GM21717 (cell line): Measurements from ENCODE around the gene VPS37D.

Source experiments
- ATAC-seq: cut with Tn5 transposase; IDR thresholded peaks from one replicate; pipeline ENCODE4 v1.9.1; 2021; ENCODE audit warnings: mild to moderate bottlenecking, moderate library complexity; ENCODE audit not compliant: unreplicated experiment

The VPS37D gene

GRCh38 chr7:73679709-73680108, 12.1 kb downstream of the VPS37D start:
- ATAC-seq, result no peak

GRCh38 chr7:73680501-73680900, 12.9 kb downstream of the VPS37D start:
- ATAC-seq, result no peak

DNA sequence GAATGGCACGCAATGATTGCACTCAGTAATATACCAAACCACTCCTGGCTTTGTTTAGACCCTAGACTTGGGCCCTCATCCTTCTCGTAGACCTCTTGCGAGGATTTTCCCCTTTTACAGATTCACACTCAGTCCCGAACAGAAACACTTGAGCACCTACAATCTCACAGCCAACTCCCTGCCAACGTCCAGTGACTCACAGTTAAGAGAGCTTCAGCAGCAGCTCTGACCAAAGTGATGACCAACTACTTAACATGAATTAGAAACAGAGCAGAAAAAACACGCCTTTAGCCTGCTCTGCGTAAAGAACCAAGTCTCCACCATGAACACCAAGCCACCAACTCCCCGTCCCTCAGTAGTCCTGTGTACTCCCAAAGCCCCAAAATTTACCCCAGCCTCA, 13.4 kb downstream of the VPS37D start:
- no peak for ATAC-seq

GRCh38 chr7:73682745-73683055, 15.1 kb downstream of the VPS37D start:
- ATAC-seq, result no peak

GRCh38 chr7:73683056-73683787, 15.6 kb downstream of the VPS37D start, which contains the start of the genes BUD23 and DNAJC30:
Gene BUD23 (plus strand): TSS chr7:73683597. CDS start chr7:73683626, 29 bp downstream.
Gene DNAJC30 (minus strand): TSS chr7:73683453. CDS start chr7:73683423, 30 bp downstream.
- ATAC-seq, result peak; percentile 79

GRCh38 chr7:73683788-73684693, 16.4 kb downstream of the VPS37D start:
- peak; percentile 5 for ATAC-seq

GRCh38 chr7:73685311-73685710, 17.7 kb downstream of the VPS37D start:
- ATAC-seq, result no peak

DNA sequence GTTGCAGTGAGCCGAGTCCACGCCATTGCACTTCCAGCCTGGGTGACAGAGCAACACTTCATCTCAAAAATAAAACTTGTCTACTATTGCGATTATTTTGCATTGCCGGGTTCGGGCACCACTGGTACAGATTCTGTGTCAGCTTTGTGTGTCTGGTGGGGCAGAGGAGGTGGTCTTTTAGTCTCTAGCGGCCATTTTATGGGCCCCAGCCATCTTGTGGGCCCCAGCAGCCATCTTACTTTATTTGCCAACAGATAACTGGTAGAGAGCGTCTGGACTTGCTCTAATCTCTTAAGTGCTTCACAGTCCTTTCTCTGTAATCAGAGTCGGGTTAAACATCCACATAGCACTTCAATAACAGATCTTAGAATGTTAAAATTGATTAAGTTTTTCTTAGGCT, 20.7 kb downstream of the VPS37D start:
- ATAC-seq, result no peak

- no peak for ATAC-seq
Observed at GRCh38 chr7:73690646-73691045, 23.0 kb downstream of the VPS37D start.

GRCh38 chr7:73696372-73696771, 28.7 kb downstream of the VPS37D start:
- ATAC-seq, result no peak

- ATAC-seq, result no peak
Observed at GRCh38 chr7:73698410-73698809, 30.8 kb downstream of the VPS37D start.

DNA sequence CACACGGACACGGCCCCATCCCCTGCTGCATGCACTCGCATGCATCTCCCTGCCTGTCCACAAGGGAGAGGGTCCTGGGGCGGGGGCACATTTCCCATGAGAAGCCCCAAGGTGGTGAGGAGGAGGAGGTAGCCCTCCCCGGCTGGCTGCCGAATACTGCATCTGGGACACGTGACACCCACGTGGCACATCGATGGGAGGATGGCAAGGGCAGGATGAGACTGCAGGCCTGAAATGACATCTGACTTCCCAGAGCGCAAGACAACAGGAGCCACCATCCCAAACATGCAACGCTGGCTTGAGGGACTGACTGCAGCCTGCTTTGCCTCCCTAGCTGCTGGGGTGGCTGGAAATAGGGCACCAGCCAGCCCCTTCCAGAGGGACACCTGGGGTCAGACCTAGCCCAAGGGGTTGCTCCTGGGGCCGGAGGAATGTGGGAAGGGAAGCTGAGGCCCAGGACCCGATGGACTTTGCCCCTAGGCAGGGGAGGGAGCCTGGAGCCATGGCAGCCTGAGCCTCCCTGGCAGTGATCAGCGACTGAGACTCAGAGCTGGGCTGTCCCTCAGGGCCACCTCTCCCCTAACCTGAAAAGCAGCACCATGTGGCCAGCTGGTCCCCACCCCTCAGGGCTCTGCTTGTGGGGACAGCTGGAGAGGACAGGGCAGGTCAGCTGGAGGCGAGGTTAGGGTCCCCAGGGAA, 31.9 kb downstream of the VPS37D start:
- no peak for ATAC-seq

- no peak for ATAC-seq
Observed at GRCh38 chr7:73700069-73700423, 32.4 kb downstream of the VPS37D start.

DNA sequence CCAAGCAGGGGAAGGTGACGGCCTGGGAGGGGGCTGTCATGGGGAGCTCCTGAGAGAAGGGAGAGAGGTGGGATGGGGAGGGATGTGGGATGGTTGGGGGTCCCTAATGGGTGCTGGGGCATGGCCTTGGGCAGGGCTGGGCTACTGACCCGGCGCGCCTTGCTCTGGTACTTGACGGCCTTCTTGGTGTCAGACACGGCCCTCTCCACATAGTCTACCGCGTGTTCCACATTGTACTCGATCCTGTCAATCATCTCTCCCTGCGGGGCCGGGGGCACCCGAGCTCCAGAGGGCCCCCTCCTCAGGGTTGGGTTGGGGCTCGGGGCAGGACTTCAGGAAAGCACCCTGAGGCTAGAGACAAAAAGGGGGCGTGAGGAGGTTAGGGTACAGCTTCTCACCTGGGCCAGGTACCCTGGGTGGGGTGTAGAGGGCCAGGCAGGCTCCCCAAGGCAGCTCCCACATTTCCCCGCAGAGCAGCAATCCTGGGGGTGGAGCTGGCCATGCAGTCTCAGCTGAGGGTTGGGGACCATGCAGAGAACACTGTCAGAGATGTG, 33.0 kb downstream of the VPS37D start:
- no peak for ATAC-seq

GRCh38 chr7:73701357-73701995, 33.8 kb downstream of the VPS37D start:
- ATAC-seq, result no peak

DNA sequence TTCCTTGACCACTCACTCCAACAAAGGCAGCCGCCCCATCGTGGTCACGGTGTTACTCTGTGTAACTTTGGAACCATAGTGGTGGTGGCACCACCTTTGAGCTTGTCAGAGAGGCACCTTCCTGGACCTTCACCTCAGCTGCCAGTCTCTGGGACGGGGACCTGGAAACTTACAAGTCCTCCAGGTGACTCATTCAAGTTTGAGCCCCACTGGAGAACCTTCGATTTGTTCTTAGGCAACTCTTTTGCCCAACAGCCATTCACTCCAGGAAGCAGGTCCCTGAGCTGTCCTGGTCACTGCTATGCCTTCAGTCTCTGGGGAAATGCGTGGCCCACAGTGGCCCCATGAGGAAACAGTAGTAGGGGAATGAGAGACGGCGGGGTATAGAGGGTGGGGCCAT, 34.6 kb downstream of the VPS37D start:
- ATAC-seq, result no peak

DNA sequence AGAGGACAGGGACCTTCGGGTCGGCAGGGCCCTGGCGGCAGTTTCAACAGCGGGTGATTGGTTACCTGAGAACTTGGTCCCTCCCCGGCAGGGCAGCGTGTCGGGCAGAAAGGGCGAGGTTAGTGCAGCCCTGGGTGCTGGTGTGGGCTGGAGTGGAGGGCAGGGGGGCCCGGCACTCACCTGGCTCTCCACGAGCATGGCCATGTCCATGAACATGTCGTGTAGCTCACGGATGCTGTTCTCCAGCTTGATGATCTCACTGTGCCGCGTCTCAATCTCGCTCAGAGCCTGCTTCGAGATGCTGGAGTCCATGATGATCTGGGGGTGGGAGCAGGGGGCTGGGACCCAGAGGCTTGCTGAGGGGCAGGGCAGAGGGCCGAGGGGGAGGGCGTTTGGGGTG, 35.0 kb downstream of the VPS37D start:
- ATAC-seq, result no peak

- no peak for ATAC-seq
Observed at GRCh38 chr7:73703225-73703624, 35.6 kb downstream of the VPS37D start.

GRCh38 chr7:73703757-73704639, 36.4 kb downstream of the VPS37D start:
- no peak for ATAC-seq
